ENCODE data around the gene GAS2L2.

DNA sequence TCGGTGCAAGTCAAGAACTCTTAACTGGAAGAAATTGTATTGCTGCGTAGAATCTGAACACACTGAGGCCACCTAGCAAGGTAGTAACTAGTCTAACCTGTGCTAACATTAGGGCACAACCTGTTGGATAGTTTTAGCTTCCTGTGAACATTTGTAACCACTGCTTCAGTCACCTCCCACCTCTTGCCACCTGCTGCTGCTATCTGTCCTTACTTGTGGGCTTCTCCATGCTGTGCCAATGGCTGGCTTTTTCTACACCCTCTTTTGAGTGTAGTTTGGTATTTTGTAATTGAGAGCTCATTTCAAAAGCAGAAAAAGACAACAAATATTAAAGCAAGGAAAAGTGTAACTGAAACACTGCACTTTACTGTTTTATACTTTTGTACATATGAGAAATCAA, 29.3 kb downstream of the GAS2L2 start:
- TF ChIP-seq RAD21 (IDR thresholded peaks at IDR 0.05): no peak
- TF ChIP-seq TAF1 (conservative IDR thresholded peaks at IDR 0.05): no peak
- TF ChIP-seq, protein P1, sequence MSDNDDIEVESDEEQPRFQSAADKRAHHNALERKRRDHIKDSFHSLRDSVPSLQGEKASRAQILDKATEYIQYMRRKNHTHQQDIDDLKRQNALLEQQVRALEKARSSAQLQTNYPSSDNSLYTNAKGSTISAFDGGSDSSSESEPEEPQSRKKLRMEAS (IDR thresholded peaks at IDR 0.05): no peak
- TF ChIP-seq REST (IDR thresholded peaks at IDR 0.05): no peak
- TF ChIP-seq, protein P2, sequence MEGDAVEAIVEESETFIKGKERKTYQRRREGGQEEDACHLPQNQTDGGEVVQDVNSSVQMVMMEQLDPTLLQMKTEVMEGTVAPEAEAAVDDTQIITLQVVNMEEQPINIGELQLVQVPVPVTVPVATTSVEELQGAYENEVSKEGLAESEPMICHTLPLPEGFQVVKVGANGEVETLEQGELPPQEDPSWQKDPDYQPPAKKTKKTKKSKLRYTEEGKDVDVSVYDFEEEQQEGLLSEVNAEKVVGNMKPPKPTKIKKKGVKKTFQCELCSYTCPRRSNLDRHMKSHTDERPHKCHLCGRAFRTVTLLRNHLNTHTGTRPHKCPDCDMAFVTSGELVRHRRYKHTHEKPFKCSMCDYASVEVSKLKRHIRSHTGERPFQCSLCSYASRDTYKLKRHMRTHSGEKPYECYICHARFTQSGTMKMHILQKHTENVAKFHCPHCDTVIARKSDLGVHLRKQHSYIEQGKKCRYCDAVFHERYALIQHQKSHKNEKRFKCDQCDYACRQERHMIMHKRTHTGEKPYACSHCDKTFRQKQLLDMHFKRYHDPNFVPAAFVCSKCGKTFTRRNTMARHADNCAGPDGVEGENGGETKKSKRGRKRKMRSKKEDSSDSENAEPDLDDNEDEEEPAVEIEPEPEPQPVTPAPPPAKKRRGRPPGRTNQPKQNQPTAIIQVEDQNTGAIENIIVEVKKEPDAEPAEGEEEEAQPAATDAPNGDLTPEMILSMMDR (IDR thresholded peaks at IDR 0.05; ENCODE audit: low read depth, low read length, missing input control): no peak
- TF ChIP-seq SP1 (IDR thresholded peaks at IDR 0.05): no peak
- no peak for TF ChIP-seq NR2F2 (IDR thresholded peaks at IDR 0.05)
- no peak for TF ChIP-seq YY1 (IDR thresholded peaks at IDR 0.05)
- TF ChIP-seq RXRA (IDR thresholded peaks at IDR 0.05): no peak
- no peak for TF ChIP-seq HNF4G (IDR thresholded peaks at IDR 0.05)
- TF ChIP-seq EGR1 (IDR thresholded peaks at IDR 0.05; ENCODE audit: low read depth in 2 of 2): no peak
- no peak for TF ChIP-seq ATF3 (IDR thresholded peaks at IDR 0.05)
- no peak for TF ChIP-seq GABPA (IDR thresholded peaks at IDR 0.05 in 1 of 2, conservative IDR thresholded peaks at IDR 0.05 in 1 of 2)
- TF ChIP-seq ZBTB33 (IDR thresholded peaks at IDR 0.05): no peak
